Naive thymus-derived CD8-positive, alpha-beta T cell (primary cell): Measurements from ENCODE around the gene LAMA2. TPM values are rescaled to one million over a fixed set of nuclear protein-coding genes. Genes with fewer than 3 reads are reported as not detected.

Source experiments
- ATAC-seq, 2 donors: fragments of 150-1000 bp; cut with Tn5 transposase in 1 of 2; sonication (Bioruptor Pico), chemical (Tn5 transposase) in 1 of 2; 1 replicate in 1 of 2; 2 replicates in 1 of 2; pipeline ENCODE4 v1.10.0; 2021; ENCODE audit warnings: mild to moderate bottlenecking in 2 of 2, moderate library complexity in 2 of 2
- POLR2A ChIA-PET: fragments of 350-600 bp; sonication (Branson Sonifier 250); formaldehyde crosslinking; loops from one replicate; lab custom pipeline; 2021; ENCODE audit warnings: antibody characterized with exemption; lab: Charles Lee
- DNase-seq, 10 donors: peaks; one replicate each; pipeline versions ENCODE4 v3.0.0 to v3.0.0-alpha.2; 2020 to 2022
- H3K27ac Mint-ChIP-seq, 10 donors: one replicate each; pipeline ENCODE4 v1.8.0; 2020 to 2022; ENCODE audit warnings: mild to moderate bottlenecking in 10 of 10, mixed read lengths in 10 of 10, moderate library complexity in 4 of 10, inconsistent platforms in 1 of 10
- H3K27me3 Mint-ChIP-seq, 5 donors: one replicate each; pipeline ENCODE4 v1.8.0; 2021 to 2022; ENCODE audit warnings: mixed read lengths in 5 of 5
- H3K36me3 Mint-ChIP-seq, 3 donors: one replicate each; pipeline ENCODE4 v1.8.0; 2020 to 2022; ENCODE audit warnings: mixed read lengths in 3 of 3, mild to moderate bottlenecking in 2 of 3, inconsistent platforms in 1 of 3
- H3K4me1 Mint-ChIP-seq, 4 donors: one replicate each; pipeline ENCODE4 v1.8.0; 2021 to 2022; ENCODE audit warnings: mixed read lengths in 4 of 4
- H3K4me3 Mint-ChIP-seq, 10 donors: one replicate each; pipeline ENCODE4 v1.8.0; 2020 to 2022; ENCODE audit warnings: mild to moderate bottlenecking in 10 of 10, mixed read lengths in 10 of 10, moderate library complexity in 6 of 10, inconsistent platforms in 1 of 10
- H3K9me3 Mint-ChIP-seq, 9 donors: one replicate each; pipeline ENCODE4 v1.8.0; 2020 to 2022; ENCODE audit warnings: mixed read lengths in 9 of 9, mild to moderate bottlenecking in 3 of 9, inconsistent platforms in 1 of 9, moderate library complexity in 1 of 9
- polyA plus RNA-seq, 3 donors: library from polyadenylated mRNA; unstranded; fragments of 300-500 nt; fragmentation: Illumina TruSeq; gene quantifications; one replicate each; pipeline ENCODE4 v1.2.3, GENCODE V29; 2021
- total RNA-seq, 8 experiments: library from RNA in 2 of 8; stranded (reverse) in 2 of 8; gene quantifications; one replicate each; pipeline ENCODE4 v1.2.3 and lab custom pipeline; 2021 to 2026

The LAMA2 gene
- total and polyA plus RNA-seq, 5 experiments from 2014 or later: not detected

- H3K4me1 Mint-ChIP-seq: peaks cover 0 to 6% (median 2%) of the 10 kb centered on the region in 4 donors
- POLR2A ChIA-PET: no interaction called here
- H3K27me3 Mint-ChIP-seq: peaks cover 0 to 14% (median 2%) of the 10 kb centered on the region in 5 donors
- H3K4me3 Mint-ChIP-seq: no peak overlapping the region
- no peaks in the 10 kb centered on the region for H3K9me3 Mint-ChIP-seq
- DNase-seq (no peak), ATAC-seq (no peak)
- H3K27ac Mint-ChIP-seq: no peak overlapping the region
- no peaks in the 10 kb centered on the region for H3K36me3 Mint-ChIP-seq
These were observed 510.7 kb downstream of the LAMA2 start for GRCh38 chr6:129393654-129394053.

- no peak for ATAC-seq
- POLR2A ChIA-PET: no interaction called here
- DNase-seq: no peak
- Mint-ChIP-seq H3K27ac (no peak overlapping the region), H3K9me3 (no peaks in the 10 kb centered on the region), H3K4me1 (peaks cover 0 to 3% (median 0%) of the 10 kb centered on the region in 4 donors), H3K36me3 (no peaks in the 10 kb centered on the region), H3K4me3 (no peak overlapping the region), H3K27me3 (peaks cover 0 to 11% (median 2%) of the 10 kb centered on the region in 5 donors)
These were observed 515.8 kb downstream of the LAMA2 start for GRCh38 chr6:129398764-129399163.

GRCh38 chr6:129402244-129402643 lies 519.3 kb downstream of the LAMA2 start:
- ATAC-seq (no peak), DNase-seq (no peak)
- peaks cover 0 to 3% (median 2%) of the 10 kb centered on the region in 5 donors for H3K27me3 Mint-ChIP-seq
- POLR2A ChIA-PET: no interaction called here
- no peaks in the 10 kb centered on the region for H3K9me3 Mint-ChIP-seq
- H3K27ac Mint-ChIP-seq: no peak overlapping the region
- no peak overlapping the region for H3K4me3 Mint-ChIP-seq
- H3K36me3 Mint-ChIP-seq: no peaks in the 10 kb centered on the region
- H3K4me1 Mint-ChIP-seq: no peaks in the 10 kb centered on the region

- H3K4me1 Mint-ChIP-seq: no peaks in the 10 kb centered on the region
- no peaks in the 10 kb centered on the region for H3K36me3 Mint-ChIP-seq
- no peaks in the 10 kb centered on the region for H3K9me3 Mint-ChIP-seq
- H3K4me3 Mint-ChIP-seq: no peak overlapping the region
- POLR2A ChIA-PET: no interaction called here
- no peak for ATAC-seq
- H3K27me3 Mint-ChIP-seq: peaks cover 0 to 3% (median 0%) of the 10 kb centered on the region in 5 donors
- no peak for DNase-seq
- H3K27ac Mint-ChIP-seq: no peak overlapping the region
These were observed 528.2 kb downstream of the LAMA2 start for GRCh38 chr6:129411092-129411491.

- no peak for ATAC-seq
- no peaks in the 10 kb centered on the region for H3K27me3 Mint-ChIP-seq
- H3K4me3 Mint-ChIP-seq: no peak overlapping the region
- no peak overlapping the region for H3K27ac Mint-ChIP-seq
- no peaks in the 10 kb centered on the region for H3K36me3 Mint-ChIP-seq
- DNase-seq: no peak
- no peaks in the 10 kb centered on the region for H3K9me3 Mint-ChIP-seq
- POLR2A ChIA-PET: no interaction called here
- H3K4me1 Mint-ChIP-seq: no peaks in the 10 kb centered on the region
These were observed 533.5 kb downstream of the LAMA2 start for GRCh38 chr6:129416337-129416990.

GRCh38 chr6:129417416-129418086 lies 534.6 kb downstream of the LAMA2 start:
- Mint-ChIP-seq H3K4me1 (no peaks in the 10 kb centered on the region), H3K36me3 (no peaks in the 10 kb centered on the region), H3K27me3 (peaks cover 0 to 2% (median 0%) of the 10 kb centered on the region in 5 donors), H3K4me3 (no peak overlapping the region), H3K9me3 (no peaks in the 10 kb centered on the region), H3K27ac (no peak overlapping the region)
- POLR2A ChIA-PET: no interaction called here
- no peak for DNase-seq
- no peak for ATAC-seq

GRCh38 chr6:129419324-129419723 lies 536.4 kb downstream of the LAMA2 start:
- POLR2A ChIA-PET: no interaction called here
- H3K4me3 Mint-ChIP-seq: no peak overlapping the region
- ATAC-seq (no peak), DNase-seq (no peak)
- H3K9me3 Mint-ChIP-seq: no peaks in the 10 kb centered on the region
- no peaks in the 10 kb centered on the region for H3K4me1 Mint-ChIP-seq
- peaks cover 0 to 2% (median 0%) of the 10 kb centered on the region in 5 donors for H3K27me3 Mint-ChIP-seq
- no peaks in the 10 kb centered on the region for H3K36me3 Mint-ChIP-seq
- H3K27ac Mint-ChIP-seq: no peak overlapping the region

GRCh38 chr6:129426343-129426742 lies 543.4 kb downstream of the LAMA2 start:
- DNase-seq (no peak), ATAC-seq (no peak)
- Mint-ChIP-seq H3K27me3 (peaks cover 0 to 2% (median 0%) of the 10 kb centered on the region in 5 donors), H3K36me3 (no peaks in the 10 kb centered on the region), H3K27ac (no peak overlapping the region), H3K4me1 (no peaks in the 10 kb centered on the region), H3K9me3 (no peaks in the 10 kb centered on the region), H3K4me3 (no peak overlapping the region)
- POLR2A ChIA-PET: no interaction called here

GRCh38 chr6:129429956-129430355 lies 547.0 kb downstream of the LAMA2 start:
- Mint-ChIP-seq H3K27ac (no peak overlapping the region), H3K9me3 (no peaks in the 10 kb centered on the region), H3K4me3 (no peak overlapping the region), H3K4me1 (peaks cover 0 to 2% (median 0%) of the 10 kb centered on the region in 4 donors), H3K27me3 (peaks cover 0 to 5% (median 1%) of the 10 kb centered on the region in 5 donors), H3K36me3 (no peaks in the 10 kb centered on the region)
- ATAC-seq (no peak), DNase-seq (no peak)
- POLR2A ChIA-PET: no interaction called here

- peaks cover 0 to 5% (median 1%) of the 10 kb centered on the region in 5 donors for H3K27me3 Mint-ChIP-seq
- DNase-seq: no peak
- ATAC-seq: no peak
- H3K9me3 Mint-ChIP-seq: no peaks in the 10 kb centered on the region
- H3K4me1 Mint-ChIP-seq: peaks cover 0 to 2% (median 0%) of the 10 kb centered on the region in 4 donors
- H3K36me3 Mint-ChIP-seq: no peaks in the 10 kb centered on the region
- H3K27ac Mint-ChIP-seq: no peak overlapping the region
- POLR2A ChIA-PET: no interaction called here
- no peak overlapping the region for H3K4me3 Mint-ChIP-seq
These were observed 549.8 kb downstream of the LAMA2 start for GRCh38 chr6:129432738-129433137.

- Mint-ChIP-seq H3K4me3 (no peak overlapping the region), H3K27ac (no peak overlapping the region)
- no peak for ATAC-seq
These were observed 551.2 kb downstream of the LAMA2 start for GRCh38 chr6:129434091-129434490.

GRCh38 chr6:129440691-129441090 lies 557.8 kb downstream of the LAMA2 start:
- peaks cover 0 to 2% (median 0%) of the 10 kb centered on the region in 3 donors for H3K36me3 Mint-ChIP-seq
- ATAC-seq (no peak), DNase-seq (no peak)
- H3K27ac Mint-ChIP-seq: no peak overlapping the region
- POLR2A ChIA-PET: no interaction called here
- no peak overlapping the region for H3K4me3 Mint-ChIP-seq
- peaks cover 0 to 9% (median 7%) of the 10 kb centered on the region in 4 donors for H3K4me1 Mint-ChIP-seq
- H3K9me3 Mint-ChIP-seq: no peaks in the 10 kb centered on the region
- peaks cover 0 to 4% (median 0%) of the 10 kb centered on the region in 5 donors for H3K27me3 Mint-ChIP-seq

More at GRCh38 chr6:129434091-129434490, 551.2 kb downstream of the LAMA2 start:
- Mint-ChIP-seq H3K4me1 (peaks cover 0 to 2% (median 0%) of the 10 kb centered on the region in 4 donors), H3K9me3 (no peaks in the 10 kb centered on the region), H3K36me3 (no peaks in the 10 kb centered on the region), H3K27me3 (peaks cover 0 to 6% (median 1%) of the 10 kb centered on the region in 5 donors)
- no peak for DNase-seq
- POLR2A ChIA-PET: no interaction called here

GRCh38 chr6:129444683-129445082 lies 561.7 kb downstream of the LAMA2 start:
- ATAC-seq (no peak), DNase-seq (no peak)
- Mint-ChIP-seq H3K4me1 (peaks cover 2 to 19% (median 17%) of the 10 kb centered on the region in 4 donors), H3K27me3 (no peaks in the 10 kb centered on the region), H3K9me3 (no peaks in the 10 kb centered on the region), H3K36me3 (peaks cover 0 to 2% (median 0%) of the 10 kb centered on the region in 3 donors), H3K4me3 (no peak overlapping the region), H3K27ac (no peak overlapping the region)
- POLR2A ChIA-PET: no interaction called here
